H9 (cell line): ENCODE data around the gene CHMP3. TPM values are rescaled to one million over a fixed set of nuclear protein-coding genes. Genes with fewer than 3 reads are reported as not detected.

Experiments used
- DNase-seq: peaks from one replicate; pipeline ENCODE4 v3.0.0-alpha.2; 2017
- H2AFZ ChIP-seq: one replicate; pipeline ENCODE4 v1.6.1; 2013; ENCODE audit warnings: mild to moderate bottlenecking, low read length, control low read depth, moderate library complexity
- H2AK5ac ChIP-seq: 2 replicates; pipeline ENCODE4 v1.6.1; 2013; ENCODE audit warnings: low read length, control low read depth, mixed read lengths; ENCODE audit not compliant: insufficient read length
- H2BK120ac ChIP-seq: one replicate; pipeline ENCODE4 v1.6.1; 2013; ENCODE audit warnings: low read depth, mild to moderate bottlenecking, low read length, control low read depth, inconsistent platforms; ENCODE audit not compliant: poor library complexity, severe bottlenecking
- H2BK12ac ChIP-seq: 2 replicates; pipeline ENCODE4 v1.6.1; 2013; ENCODE audit warnings: low read length, control low read depth, mixed read lengths, low read depth; ENCODE audit not compliant: insufficient read length
- H2BK15ac ChIP-seq: 2 replicates; pipeline ENCODE4 v1.6.1; 2013; ENCODE audit warnings: low read depth, low read length, control low read depth
- H2BK20ac ChIP-seq: one replicate; pipeline ENCODE4 v1.6.1; 2013; ENCODE audit warnings: low read depth, mild to moderate bottlenecking, low read length, control low read depth, inconsistent platforms; ENCODE audit not compliant: poor library complexity, severe bottlenecking
- H2BK5ac ChIP-seq: 2 replicates; pipeline ENCODE4 v1.6.1; 2013; ENCODE audit warnings: low read length, control low read depth, mixed read lengths; ENCODE audit not compliant: insufficient read length
- H3K14ac ChIP-seq: 2 replicates; pipeline ENCODE4 v1.6.1; 2013; ENCODE audit warnings: low read length, control low read depth; ENCODE audit not compliant: insufficient read depth
- H3K18ac ChIP-seq: 2 replicates; pipeline ENCODE4 v1.6.1; 2013; ENCODE audit warnings: low read depth, mild to moderate bottlenecking, mixed read lengths, low read length, control low read depth; ENCODE audit not compliant: insufficient read length
- H3K23ac ChIP-seq: 2 replicates; pipeline ENCODE4 v1.6.1; 2013; ENCODE audit warnings: low read length, control low read depth, mixed read lengths, low read depth; ENCODE audit not compliant: insufficient read length
- H3K23me2 ChIP-seq: 2 replicates; pipeline ENCODE4 v1.6.1; 2013; ENCODE audit warnings: low read depth, mild to moderate bottlenecking, mixed read lengths, low read length, control low read depth; ENCODE audit not compliant: insufficient read length, poor library complexity, severe bottlenecking
- H3K27ac ChIP-seq: 2 replicates; pipeline ENCODE4 v1.5.1; 2013; ENCODE audit warnings: low read length, control low read depth, mixed read lengths, low read depth; ENCODE audit not compliant: insufficient read length
- H3K27me3 ChIP-seq: 2 replicates; pipeline ENCODE4 v1.6.1; 2013; ENCODE audit warnings: low read length, control low read depth, inconsistent platforms; ENCODE audit not compliant: insufficient read depth
- H3K4ac ChIP-seq: 2 replicates; pipeline ENCODE4 v1.6.1; 2013; ENCODE audit warnings: low read depth, mild to moderate bottlenecking, control low read depth, inconsistent platforms, low read length, moderate library complexity
- H3K4me1 ChIP-seq: 2 replicates; pipeline ENCODE4 v1.6.1; 2013; ENCODE audit warnings: low read length, control low read depth, inconsistent platforms; ENCODE audit not compliant: insufficient read depth
- H3K4me2 ChIP-seq: 2 replicates; pipeline ENCODE4 v1.6.1; 2013; ENCODE audit warnings: low read length, control low read depth, mixed read lengths; ENCODE audit not compliant: insufficient read length, insufficient read depth
- H3K56ac ChIP-seq: 2 replicates; pipeline ENCODE4 v1.6.1; 2013; ENCODE audit warnings: low read depth, mild to moderate bottlenecking, mixed read lengths, low read length, control low read depth; ENCODE audit not compliant: insufficient read length
- H3K79me1 ChIP-seq: 2 replicates; pipeline ENCODE4 v1.6.1; 2013; ENCODE audit warnings: low read depth, mild to moderate bottlenecking, moderate library complexity, low read length, control low read depth, inconsistent platforms; ENCODE audit not compliant: insufficient read depth, poor library complexity, severe bottlenecking
- H3K79me2 ChIP-seq: 2 replicates; pipeline ENCODE4 v1.6.1; 2013; ENCODE audit warnings: low read length, control low read depth, inconsistent platforms; ENCODE audit not compliant: insufficient read depth
- H3K9ac ChIP-seq: 2 replicates; pipeline ENCODE4 v1.6.1; 2013; ENCODE audit warnings: low read length, control low read depth, mixed read lengths; ENCODE audit not compliant: insufficient read length; ENCODE audit errors: extremely low read depth
- H3K9me3 ChIP-seq: one replicate; pipeline ENCODE4 v1.6.1; 2013; ENCODE audit warnings: low read depth, low read length, inconsistent platforms; ENCODE audit not compliant: control insufficient read depth
- H3T11ph ChIP-seq: one replicate; pipeline ENCODE4 v1.6.1; 2013; ENCODE audit warnings: mild to moderate bottlenecking, low read length, control low read depth, inconsistent platforms
- H4K20me1 ChIP-seq: one replicate; pipeline ENCODE4 v1.6.1; 2013; ENCODE audit not compliant: control insufficient read depth, insufficient read length, insufficient read depth
- H4K5ac ChIP-seq: 2 replicates; pipeline ENCODE4 v1.6.1; 2013; ENCODE audit warnings: low read depth, mild to moderate bottlenecking, mixed read lengths, low read length, control low read depth; ENCODE audit not compliant: insufficient read length
- H4K8ac ChIP-seq: replicated peaks from 2 replicates; pipeline ENCODE4 v1.6.1; 2013; ENCODE audit warnings: low read length, control low read depth, mixed read lengths, low read depth; ENCODE audit not compliant: insufficient read length
- H4K91ac ChIP-seq: 2 replicates; pipeline ENCODE4 v1.6.1; 2013; ENCODE audit warnings: low read depth, mild to moderate bottlenecking, moderate library complexity, mixed read lengths, low read length, control low read depth; ENCODE audit not compliant: insufficient read length
- H3K27ac Mint-ChIP-seq, 3 experiments: 2 replicates in 2 of 3; 3 replicates in 1 of 3; pipeline ENCODE4 v1.8.0; 2020 to 2021; ENCODE audit warnings: mixed read lengths in 3 of 3, mild to moderate bottlenecking in 1 of 3, moderate library complexity in 1 of 3
- H3K27me3 Mint-ChIP-seq: 2 replicates; pipeline ENCODE4 v1.8.0; 2021; ENCODE audit warnings: low read depth, mild to moderate bottlenecking, moderate library complexity, mixed read lengths
- H3K36me3 Mint-ChIP-seq, 3 experiments: 2 replicates in 2 of 3; 3 replicates in 1 of 3; pipeline ENCODE4 v1.8.0; 2020 to 2021; ENCODE audit warnings: low read depth in 3 of 3, mixed read lengths in 3 of 3; ENCODE audit not compliant: insufficient read depth in 1 of 3
- H3K4me1 Mint-ChIP-seq, 2 experiments: 2 replicates each; pipeline ENCODE4 v1.8.0; 2020; ENCODE audit warnings: mixed read lengths in 2 of 2
- H3K4me3 Mint-ChIP-seq, 2 experiments: 2 replicates in 1 of 2; 3 replicates in 1 of 2; pipeline ENCODE4 v1.8.0; 2020 to 2021; ENCODE audit warnings: mild to moderate bottlenecking in 2 of 2, mixed read lengths in 2 of 2, moderate library complexity in 1 of 2
- H3K9me3 Mint-ChIP-seq, 2 experiments: 2 replicates in 1 of 2; 3 replicates in 1 of 2; pipeline ENCODE4 v1.8.0; 2020; ENCODE audit warnings: mild to moderate bottlenecking in 2 of 2, mixed read lengths in 2 of 2, moderate library complexity in 1 of 2
- CTCF ChIP-seq: fragments of 200-600 bp; sonication (generic); conservative IDR thresholded peaks from 3 replicates; pipeline ENCODE4 v1.8.0; 2021; ENCODE audit warnings: antibody characterized with exemption, mild to moderate bottlenecking
- WGBS: extraction: QIAGEN DNeasy Blood & Tissue Kit; methylation state at CpG from one replicate; pipeline ENCODE4 v1.1.7; 2013; ENCODE audit warnings: missing lambda C conversion rate, low lambda C conversion rate, mixed read lengths; ENCODE audit not compliant: insufficient read length; ENCODE audit errors: extremely low coverage; 5-methylcytosine and 5-hydroxymethylcytosine counted together
- total RNA-seq: library from RNA; stranded (reverse); gene quantifications from 2 replicates; pipeline ENCODE4 v1.2.1, GENCODE V29; 2021

CHMP3 gene
- total RNA-seq, 1 experiment from 2014 or later, result 28.8 TPM

- Histone ChIP-seq H3T11ph (no peak overlapping the region), H2AFZ (no peak overlapping the region), H2BK5ac (no peak overlapping the region), H3K23me2 (no peaks in the 10 kb centered on the region), H3K18ac (no peak overlapping the region), H3K9ac (no peak overlapping the region), H4K8ac (no peak overlapping the region), H2AK5ac (no peak overlapping the region), H4K5ac (no peak overlapping the region), H2BK120ac (no peak overlapping the region), H4K91ac (no peak overlapping the region), H3K27ac (no peak overlapping the region), H3K4me1 (no peaks in the 10 kb centered on the region), H3K14ac (no peak overlapping the region), H3K23ac (no peak overlapping the region), H4K20me1 (no peaks in the 10 kb centered on the region), H3K9me3 (no peaks in the 10 kb centered on the region), H3K4me2 (no peak overlapping the region), H3K27me3 (no peaks in the 10 kb centered on the region), H3K79me1 (no peaks in the 10 kb centered on the region), H2BK12ac (no peak overlapping the region), H3K4ac (no peak overlapping the region), H3K56ac (no peak overlapping the region), H2BK15ac (no peak overlapping the region), H2BK20ac (no peak overlapping the region), H3K79me2 (no peaks in the 10 kb centered on the region)
- Mint-ChIP-seq H3K36me3 (peaks cover 0 to 5% (median 3%) of the 10 kb centered on the region in 3 experiments; a peak in 5 of 7 replicates), H3K4me1 (no peaks in the 10 kb centered on the region), H3K4me3 (no peak overlapping the region), H3K9me3 (peaks cover 0 to 9% of the 10 kb centered on the region in 2 experiments; a peak in 4 of 5 replicates), H3K27ac (no peak overlapping the region), H3K27me3 (no peaks in the 10 kb centered on the region)
- DNase-seq, result no peak
- no CpG with 5 or more reads among the region's 4 CpGs for WGBS
- TF ChIP-seq CTCF, result no peak
These were observed 39.8 kb downstream of the CHMP3 start for GRCh38 chr2:86523491-86523890.
